ENCODE results near the gene ATXN2.
"Not testable (repeated sequence)": the region's sequence is repeated elsewhere in the genome, so short reads cannot be mapped to it uniquely, and the experiment has no call there.

The ATXN2 gene

GRCh38 chr12:111598637-111599452, at the start of gene ATXN2:
ATXN2 (minus strand) TSS chr12:111599315; CDS start chr12:111599034, 281 bp downstream.
- peak; percentile 64 for DNase-seq

GRCh38 chr12:111645433-111645832, 46.3 kb upstream of the ATXN2 start:
- no peak for DNase-seq

- no peak for DNase-seq
Measured at GRCh38 chr12:111643427-111643826, 44.3 kb upstream of the ATXN2 start.

- no peak for DNase-seq
Measured at GRCh38 chr12:111642681-111643426, 43.7 kb upstream of the ATXN2 start.

GRCh38 chr12:111640506-111640905, 41.4 kb upstream of the ATXN2 start:
- no peak for DNase-seq

GRCh38 chr12:111638556-111638955, 39.4 kb upstream of the ATXN2 start:
- no peak for DNase-seq

GRCh38 chr12:111636209-111636945, 37.3 kb upstream of the ATXN2 start:
- no peak for DNase-seq

- no peak for DNase-seq
Measured at GRCh38 chr12:111635524-111635923, 36.4 kb upstream of the ATXN2 start.

- DNase-seq: no peak
Measured at GRCh38 chr12:111628505-111629260, 29.6 kb upstream of the ATXN2 start.

GRCh38 chr12:111626230-111626629, 27.1 kb upstream of the ATXN2 start:
- DNase-seq: no peak

GRCh38 chr12:111624540-111624939, 25.4 kb upstream of the ATXN2 start:
- DNase-seq: no peak

GRCh38 chr12:111617841-111618240, 18.7 kb upstream of the ATXN2 start:
- DNase-seq: not testable (repeated sequence)

- DNase-seq: no peak
Measured at GRCh38 chr12:111616177-111616623, 17.1 kb upstream of the ATXN2 start.

- no peak for DNase-seq
Measured at GRCh38 chr12:111607239-111607638, 8.1 kb upstream of the ATXN2 start.

- DNase-seq: no peak
Measured at GRCh38 chr12:111606767-111607230, 7.7 kb upstream of the ATXN2 start.

- DNase-seq: no peak
Measured at GRCh38 chr12:111605911-111606766, 7.0 kb upstream of the ATXN2 start.

GRCh38 chr12:111602857-111603256, 3.7 kb upstream of the ATXN2 start:
- not testable (repeated sequence) for DNase-seq

GRCh38 chr12:111602348-111602747, 3.2 kb upstream of the ATXN2 start:
- no peak for DNase-seq

GRCh38 chr12:111600986-111601385, 1.9 kb upstream of the ATXN2 start:
- not testable (repeated sequence) for DNase-seq

GRCh38 chr12:111600205-111600642, 1.1 kb upstream of the ATXN2 start:
- no peak for DNase-seq
